Measurements from ENCODE around the gene LGALS14.

Gene LGALS14

DNA sequence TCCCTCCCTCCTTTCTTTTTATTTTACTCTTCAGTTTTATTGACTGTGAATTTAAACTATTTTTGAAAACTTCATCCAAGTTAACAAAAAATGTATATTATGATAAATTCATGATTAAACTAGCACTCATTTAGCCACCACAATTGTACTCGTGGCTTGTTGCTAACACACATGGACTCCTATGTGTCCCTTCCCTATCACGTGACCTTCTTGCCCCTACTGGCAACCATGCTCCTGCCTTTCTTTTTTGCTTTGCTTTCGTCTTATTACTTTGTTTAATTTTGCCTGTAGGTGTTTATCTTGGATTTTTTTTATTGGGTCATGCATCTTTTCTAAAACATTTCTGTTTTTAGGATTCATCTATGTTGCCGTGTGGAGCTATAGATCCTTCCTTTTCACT lies 25.3 kb downstream of the LGALS14 start:
- Histone ChIP-seq H3K4me3 (ENCODE audit: low read depth in 1 of 2, low read length in 2 of 2) (no peak overlapping the region), H3K27ac (ENCODE audit: low read length) (no peak overlapping the region), H3K36me3 (ENCODE audit: control insufficient read depth in 1 of 2, insufficient read depth in 2 of 2, low read length in 2 of 2) (no peaks in the 10 kb centered on the region), H3K9me3 (ENCODE audit: control insufficient read depth in 1 of 2, low read length in 2 of 2) (no peaks in the 10 kb centered on the region), H3K4me1 (ENCODE audit: control insufficient read depth in 1 of 2, insufficient read depth in 2 of 2, low read length in 2 of 2) (no peaks in the 10 kb centered on the region), H3K27me3 (ENCODE audit: low read depth, low read length) (no peaks in the 10 kb centered on the region)

DNA sequence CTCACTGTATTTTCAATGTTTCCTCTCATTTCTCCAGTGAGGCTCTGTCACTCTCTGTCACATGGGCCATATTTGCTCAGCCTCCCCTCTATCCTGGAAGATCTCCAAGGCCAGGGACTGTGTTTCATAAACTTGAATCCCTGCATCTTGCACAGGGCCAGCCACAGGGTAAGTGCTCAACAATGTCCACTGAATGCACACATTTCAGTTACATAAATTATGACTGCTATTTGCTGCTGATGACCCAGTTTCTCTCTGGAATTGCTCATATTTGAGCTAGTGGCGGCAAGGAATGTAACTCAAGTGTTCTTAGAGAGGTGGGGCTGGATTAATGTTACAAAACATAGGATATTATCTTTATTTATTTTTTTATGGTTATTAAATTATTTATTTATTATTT lies 27.4 kb downstream of the LGALS14 start:
- Histone ChIP-seq H3K27ac (ENCODE audit: low read length) (no peak overlapping the region), H3K4me1 (ENCODE audit: control insufficient read depth in 1 of 2, insufficient read depth in 2 of 2, low read length in 2 of 2) (no peaks in the 10 kb centered on the region), H3K9me3 (ENCODE audit: control insufficient read depth in 1 of 2, low read length in 2 of 2) (no peaks in the 10 kb centered on the region), H3K27me3 (ENCODE audit: low read depth, low read length) (no peaks in the 10 kb centered on the region), H3K4me3 (ENCODE audit: low read depth in 1 of 2, low read length in 2 of 2) (no peak overlapping the region), H3K36me3 (ENCODE audit: control insufficient read depth in 1 of 2, insufficient read depth in 2 of 2, low read length in 2 of 2) (no peaks in the 10 kb centered on the region)

DNA sequence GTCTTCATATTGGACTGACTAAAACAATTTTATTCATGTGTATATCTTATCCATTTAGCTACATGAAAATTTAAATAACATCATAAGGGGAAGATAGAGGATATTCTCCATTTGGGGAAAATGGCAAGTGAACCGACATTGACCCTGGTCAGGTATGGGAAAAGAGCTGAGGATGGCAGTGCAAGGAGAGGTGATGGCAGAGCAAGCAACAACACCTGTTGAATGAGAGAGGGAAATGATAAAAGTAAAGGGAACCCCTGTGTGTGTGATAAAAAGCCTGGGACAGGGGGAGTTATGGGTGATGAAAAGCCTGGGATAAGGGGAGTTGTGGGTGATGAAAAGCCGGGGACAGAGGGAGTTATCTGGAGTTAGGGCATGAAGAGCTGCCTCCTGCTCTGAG lies 29.6 kb downstream of the LGALS14 start:
- Histone ChIP-seq H3K4me1 (ENCODE audit: control insufficient read depth in 1 of 2, insufficient read depth in 2 of 2, low read length in 2 of 2) (no peaks in the 10 kb centered on the region), H3K4me3 (ENCODE audit: low read depth in 1 of 2, low read length in 2 of 2) (no peak overlapping the region), H3K27me3 (ENCODE audit: low read depth, low read length) (no peaks in the 10 kb centered on the region), H3K36me3 (ENCODE audit: control insufficient read depth in 1 of 2, insufficient read depth in 2 of 2, low read length in 2 of 2) (no peaks in the 10 kb centered on the region), H3K9me3 (ENCODE audit: control insufficient read depth in 1 of 2, low read length in 2 of 2) (no peaks in the 10 kb centered on the region), H3K27ac (ENCODE audit: low read length) (no peak overlapping the region)

DNA sequence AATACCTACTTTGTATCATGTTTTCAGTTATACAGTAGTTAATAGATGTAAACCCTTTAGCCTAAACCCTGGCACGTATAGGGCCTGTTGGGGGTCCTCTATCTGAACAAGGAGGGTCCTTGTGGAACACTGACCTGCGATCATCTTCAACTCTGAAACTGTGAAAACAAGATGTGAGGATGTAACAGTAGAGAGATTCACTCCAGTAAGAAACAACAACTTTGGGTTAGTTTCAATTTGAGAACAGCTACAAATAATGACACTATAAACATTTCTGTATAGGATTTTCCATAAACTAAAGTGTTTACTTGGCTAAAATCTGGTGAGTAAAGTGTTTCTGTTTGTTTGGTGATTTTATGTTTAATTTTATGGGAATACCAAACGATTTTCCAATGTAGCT lies 31.4 kb downstream of the LGALS14 start:
- H3K27me3 ChIP-seq (ENCODE audit: low read depth, low read length) = no peaks in the 10 kb centered on the region
- H3K36me3 ChIP-seq (ENCODE audit: control insufficient read depth in 1 of 2, insufficient read depth in 2 of 2, low read length in 2 of 2) = no peaks in the 10 kb centered on the region
- H3K9me3 ChIP-seq (ENCODE audit: control insufficient read depth in 1 of 2, low read length in 2 of 2) = no peaks in the 10 kb centered on the region
- H3K4me3 ChIP-seq (ENCODE audit: low read depth in 1 of 2, low read length in 2 of 2) = no peak overlapping the region
- H3K27ac ChIP-seq (ENCODE audit: low read length) = no peak overlapping the region
- no peaks in the 10 kb centered on the region for H3K4me1 ChIP-seq (ENCODE audit: control insufficient read depth in 1 of 2, insufficient read depth in 2 of 2, low read length in 2 of 2)

DNA sequence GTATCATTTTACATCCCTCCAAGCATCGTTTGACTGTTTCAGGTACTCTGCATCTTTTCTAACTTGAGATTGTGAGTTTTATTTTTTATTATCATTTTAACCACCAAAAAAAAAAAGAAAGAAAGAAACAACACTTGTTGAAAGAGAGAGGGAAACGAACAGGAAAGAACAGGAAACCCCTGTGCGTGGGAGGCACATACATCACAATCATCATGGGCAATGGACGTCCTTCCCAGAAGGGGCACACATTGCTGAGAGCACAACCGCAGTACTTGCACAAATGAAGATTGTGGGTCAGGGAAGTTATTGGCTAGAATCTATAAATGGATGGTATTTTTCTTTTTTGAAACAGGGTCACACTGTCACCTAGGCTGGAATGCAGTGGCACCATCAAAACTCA lies 31.8 kb downstream of the LGALS14 start:
- Histone ChIP-seq H3K36me3 (ENCODE audit: control insufficient read depth in 1 of 2, insufficient read depth in 2 of 2, low read length in 2 of 2) (no peaks in the 10 kb centered on the region), H3K27ac (ENCODE audit: low read length) (no peak overlapping the region), H3K4me3 (ENCODE audit: low read depth in 1 of 2, low read length in 2 of 2) (no peak overlapping the region), H3K27me3 (ENCODE audit: low read depth, low read length) (no peaks in the 10 kb centered on the region), H3K4me1 (ENCODE audit: control insufficient read depth in 1 of 2, insufficient read depth in 2 of 2, low read length in 2 of 2) (no peaks in the 10 kb centered on the region), H3K9me3 (ENCODE audit: control insufficient read depth in 1 of 2, low read length in 2 of 2) (no peaks in the 10 kb centered on the region)

DNA sequence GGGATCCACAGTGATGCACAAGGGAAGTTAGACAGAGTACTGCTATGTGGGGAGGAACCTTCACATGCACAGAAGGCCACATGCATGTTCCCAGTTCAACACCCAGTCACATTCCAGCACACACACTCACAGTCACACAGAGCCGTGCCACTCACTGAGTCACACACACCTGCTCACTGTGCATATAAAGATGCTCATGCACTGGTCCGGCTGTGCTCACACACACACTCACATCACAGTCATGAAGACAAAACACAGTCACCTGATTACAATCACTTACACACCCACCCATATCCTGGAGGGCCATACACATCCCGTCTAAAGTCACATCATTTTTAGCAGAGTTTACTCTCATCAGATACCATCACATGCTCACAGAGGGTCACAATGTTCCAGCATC lies 33.1 kb downstream of the LGALS14 start:
- Histone ChIP-seq H3K27ac (ENCODE audit: low read length) (no peak overlapping the region), H3K4me1 (ENCODE audit: control insufficient read depth in 1 of 2, insufficient read depth in 2 of 2, low read length in 2 of 2) (no peaks in the 10 kb centered on the region), H3K27me3 (ENCODE audit: low read depth, low read length) (no peaks in the 10 kb centered on the region), H3K9me3 (ENCODE audit: control insufficient read depth in 1 of 2, low read length in 2 of 2) (no peaks in the 10 kb centered on the region), H3K4me3 (ENCODE audit: low read depth in 1 of 2, low read length in 2 of 2) (no peak overlapping the region), H3K36me3 (ENCODE audit: control insufficient read depth in 1 of 2, insufficient read depth in 2 of 2, low read length in 2 of 2) (no peaks in the 10 kb centered on the region)

DNA sequence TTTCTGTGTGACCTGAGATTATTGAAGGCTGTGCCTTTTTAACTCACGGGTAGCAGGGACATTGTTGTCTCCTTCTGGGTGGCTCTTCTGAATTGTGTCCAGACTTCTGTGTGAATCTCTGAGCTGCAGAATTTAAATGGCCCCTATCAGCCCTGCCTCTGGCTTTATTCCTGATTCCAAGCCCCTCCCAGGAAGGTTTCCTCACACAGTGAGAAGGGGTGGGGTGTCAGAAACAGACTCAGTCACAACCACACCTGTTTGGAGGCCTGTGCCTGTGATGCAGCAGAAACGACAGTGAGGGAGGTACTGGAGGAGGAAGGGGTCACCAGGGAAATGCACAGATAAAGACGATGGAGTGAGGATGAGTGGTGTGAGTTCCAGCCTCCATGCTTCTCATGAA lies 33.6 kb downstream of the LGALS14 start, which contains the start of gene CLC:
Gene CLC (minus strand): TSS at position 139 of the 400 bp plus-strand sequence. CDS start 77 bp downstream, at position 62.
- no peaks in the 10 kb centered on the region for H3K27me3 ChIP-seq (ENCODE audit: low read depth, low read length)
- H3K4me3 ChIP-seq (ENCODE audit: low read depth in 1 of 2, low read length in 2 of 2) = no peak within 1 kb of the TSS

DNA sequence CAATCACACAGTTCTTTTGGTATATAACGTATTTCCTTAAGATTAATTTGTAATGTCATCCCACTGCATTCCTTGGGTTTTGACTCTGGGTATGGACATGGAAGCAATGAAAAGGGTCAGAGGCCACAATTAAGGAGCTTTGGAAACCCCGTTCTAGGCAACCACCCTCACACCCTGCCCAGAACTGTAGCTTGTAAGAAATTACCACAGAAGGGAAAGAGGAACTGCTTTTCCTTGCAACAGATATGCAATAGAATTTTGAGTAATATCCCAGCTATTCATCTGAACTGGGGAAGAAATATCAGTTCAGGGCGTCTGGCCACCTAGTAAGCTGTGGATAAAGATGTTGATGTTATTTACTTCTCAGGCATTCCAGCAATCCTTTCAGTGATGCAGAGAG lies 34.5 kb downstream of the LGALS14 start:
- Histone ChIP-seq H3K27ac (ENCODE audit: low read length) (no peak overlapping the region), H3K4me1 (ENCODE audit: control insufficient read depth in 1 of 2, insufficient read depth in 2 of 2, low read length in 2 of 2) (no peaks in the 10 kb centered on the region), H3K36me3 (ENCODE audit: control insufficient read depth in 1 of 2, insufficient read depth in 2 of 2, low read length in 2 of 2) (no peaks in the 10 kb centered on the region), H3K27me3 (ENCODE audit: low read depth, low read length) (no peaks in the 10 kb centered on the region), H3K4me3 (ENCODE audit: low read depth in 1 of 2, low read length in 2 of 2) (no peak overlapping the region), H3K9me3 (ENCODE audit: control insufficient read depth in 1 of 2, low read length in 2 of 2) (no peaks in the 10 kb centered on the region)

More for the DNA sequence above, 33.6 kb downstream of the LGALS14 start, which contains the start of gene CLC:
- no peak within 1 kb of the TSS for H3K27ac ChIP-seq (ENCODE audit: low read length)
- no peaks in the 10 kb centered on the region for H3K9me3 ChIP-seq (ENCODE audit: control insufficient read depth in 1 of 2, low read length in 2 of 2)
- H3K36me3 ChIP-seq (ENCODE audit: control insufficient read depth in 1 of 2, insufficient read depth in 2 of 2, low read length in 2 of 2) = no peaks in the 10 kb centered on the region
- no peaks in the 10 kb centered on the region for H3K4me1 ChIP-seq (ENCODE audit: control insufficient read depth in 1 of 2, insufficient read depth in 2 of 2, low read length in 2 of 2)

DNA sequence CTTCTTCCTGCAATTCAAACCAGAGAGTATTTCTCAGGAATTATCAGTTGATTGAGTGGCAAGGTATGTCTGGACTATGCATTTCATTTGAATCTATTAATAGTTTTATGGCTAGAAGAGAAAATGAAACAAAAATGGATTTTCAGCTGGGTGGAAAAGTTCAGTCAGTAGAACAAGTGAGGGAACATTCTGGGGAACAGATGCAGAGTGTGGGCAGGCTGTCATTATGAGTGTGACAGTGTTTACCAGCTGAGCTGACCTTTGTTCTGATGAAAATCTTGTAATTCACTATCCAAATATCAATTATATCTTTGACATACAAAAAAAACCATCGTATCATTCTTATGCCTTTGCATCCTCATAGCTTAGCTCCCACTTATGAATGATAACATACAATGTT lies 36.1 kb downstream of the LGALS14 start:
- H3K27me3 ChIP-seq (ENCODE audit: low read depth, low read length) = no peaks in the 10 kb centered on the region
- no peaks in the 10 kb centered on the region for H3K4me1 ChIP-seq (ENCODE audit: control insufficient read depth in 1 of 2, insufficient read depth in 2 of 2, low read length in 2 of 2)

DNA sequence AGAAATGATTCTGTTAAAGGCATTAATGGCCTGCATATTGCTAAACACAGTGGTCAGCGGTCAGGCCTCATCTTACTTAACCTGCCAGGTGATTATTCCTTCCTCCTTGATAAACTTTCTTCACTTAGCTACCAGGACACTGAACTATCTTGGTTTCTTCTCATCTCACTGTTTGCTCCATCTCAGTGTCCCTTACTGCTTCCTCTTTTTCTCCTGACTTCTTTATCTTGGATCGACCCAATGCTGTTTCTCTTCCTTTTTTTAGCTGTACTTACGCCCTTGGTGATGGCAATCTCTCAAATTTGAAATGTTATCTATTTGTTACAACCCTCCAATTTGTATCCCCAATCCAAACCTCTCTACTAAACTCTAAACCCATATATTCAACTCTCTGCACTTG lies 41.4 kb downstream of the LGALS14 start:
- Histone ChIP-seq H3K4me3 (ENCODE audit: low read depth in 1 of 2, low read length in 2 of 2) (no peak overlapping the region), H3K36me3 (ENCODE audit: control insufficient read depth in 1 of 2, insufficient read depth in 2 of 2, low read length in 2 of 2) (no peaks in the 10 kb centered on the region), H3K4me1 (ENCODE audit: control insufficient read depth in 1 of 2, insufficient read depth in 2 of 2, low read length in 2 of 2) (no peaks in the 10 kb centered on the region), H3K9me3 (ENCODE audit: control insufficient read depth in 1 of 2, low read length in 2 of 2) (no peaks in the 10 kb centered on the region), H3K27ac (ENCODE audit: low read length) (no peak overlapping the region), H3K27me3 (ENCODE audit: low read depth, low read length) (no peaks in the 10 kb centered on the region)

More for the DNA sequence above, 36.1 kb downstream of the LGALS14 start:
- H3K27ac ChIP-seq (ENCODE audit: low read length) = no peak overlapping the region
- H3K9me3 ChIP-seq (ENCODE audit: control insufficient read depth in 1 of 2, low read length in 2 of 2) = no peaks in the 10 kb centered on the region
- no peaks in the 10 kb centered on the region for H3K36me3 ChIP-seq (ENCODE audit: control insufficient read depth in 1 of 2, insufficient read depth in 2 of 2, low read length in 2 of 2)
- H3K4me3 ChIP-seq (ENCODE audit: low read depth in 1 of 2, low read length in 2 of 2) = no peak overlapping the region

DNA sequence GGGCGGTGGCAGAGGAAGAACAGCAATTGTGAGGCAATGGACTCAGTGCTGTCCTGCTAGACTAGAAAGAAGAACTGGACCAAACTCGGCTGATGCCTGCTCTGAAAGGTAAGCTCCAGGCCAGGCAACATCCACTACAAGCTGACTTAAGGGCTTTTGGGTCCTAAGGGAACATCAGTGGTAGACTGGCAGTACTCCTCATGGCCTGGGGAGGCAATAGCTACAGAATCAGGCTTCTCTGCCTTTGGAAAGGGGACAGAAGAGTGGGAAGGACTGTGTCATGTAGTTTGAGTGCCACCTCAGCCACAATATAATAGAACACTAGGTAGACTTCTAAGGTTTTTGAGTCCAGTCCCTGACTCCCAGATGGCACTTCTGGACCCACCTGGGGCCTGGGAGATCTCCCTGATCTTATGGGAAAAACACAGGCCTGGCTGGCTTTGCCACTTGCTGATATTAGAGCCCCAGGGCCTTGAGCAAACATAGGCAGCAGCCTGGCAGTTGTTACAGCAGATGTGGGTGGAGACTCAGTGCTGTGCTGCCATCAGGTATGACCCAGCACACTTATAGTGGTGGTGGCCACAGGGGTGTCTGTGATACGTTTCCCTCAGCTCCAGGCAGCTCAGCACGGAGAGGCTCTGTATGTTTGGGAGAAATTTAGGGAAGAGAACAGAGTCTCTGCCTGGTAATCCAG lies 42.7 kb downstream of the LGALS14 start:
- no peaks in the 10 kb centered on the region for H3K36me3 ChIP-seq (ENCODE audit: control insufficient read depth in 1 of 2, insufficient read depth in 2 of 2, low read length in 2 of 2)
- no peak overlapping the region for H3K27ac ChIP-seq (ENCODE audit: low read length)
- H3K4me1 ChIP-seq (ENCODE audit: control insufficient read depth in 1 of 2, insufficient read depth in 2 of 2, low read length in 2 of 2) = no peaks in the 10 kb centered on the region
- no peaks in the 10 kb centered on the region for H3K27me3 ChIP-seq (ENCODE audit: low read depth, low read length)
- no peak overlapping the region for H3K4me3 ChIP-seq (ENCODE audit: low read depth in 1 of 2, low read length in 2 of 2)
- no peaks in the 10 kb centered on the region for H3K9me3 ChIP-seq (ENCODE audit: control insufficient read depth in 1 of 2, low read length in 2 of 2)

DNA sequence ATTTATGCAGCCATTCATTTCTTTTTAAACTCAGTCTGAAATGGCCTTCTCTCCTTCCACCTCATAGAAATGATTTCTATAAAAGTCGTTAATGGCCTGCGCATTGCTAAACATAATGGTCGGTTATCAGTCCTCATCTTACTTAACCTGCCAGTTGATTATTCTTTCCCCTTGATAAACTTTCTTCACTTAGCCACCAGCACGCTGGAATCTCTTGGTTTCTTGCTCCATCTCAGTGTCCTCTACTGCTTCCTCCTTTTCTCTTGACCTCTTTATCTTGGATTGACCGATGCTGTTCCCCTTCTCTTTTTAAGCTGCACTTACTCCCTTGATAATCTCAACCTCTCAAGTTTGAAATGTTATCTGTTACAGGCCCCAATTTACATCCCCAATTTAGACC lies 45.7 kb downstream of the LGALS14 start:
- Histone ChIP-seq H3K36me3 (ENCODE audit: control insufficient read depth in 1 of 2, insufficient read depth in 2 of 2, low read length in 2 of 2) (no peaks in the 10 kb centered on the region), H3K4me1 (ENCODE audit: control insufficient read depth in 1 of 2, insufficient read depth in 2 of 2, low read length in 2 of 2) (no peaks in the 10 kb centered on the region), H3K27ac (ENCODE audit: low read length) (no peak overlapping the region), H3K27me3 (ENCODE audit: low read depth, low read length) (no peaks in the 10 kb centered on the region), H3K4me3 (ENCODE audit: low read depth in 1 of 2, low read length in 2 of 2) (no peak overlapping the region), H3K9me3 (ENCODE audit: control insufficient read depth in 1 of 2, low read length in 2 of 2) (no peaks in the 10 kb centered on the region)
